ENCODE data around the gene CYP20A1.

DNA sequence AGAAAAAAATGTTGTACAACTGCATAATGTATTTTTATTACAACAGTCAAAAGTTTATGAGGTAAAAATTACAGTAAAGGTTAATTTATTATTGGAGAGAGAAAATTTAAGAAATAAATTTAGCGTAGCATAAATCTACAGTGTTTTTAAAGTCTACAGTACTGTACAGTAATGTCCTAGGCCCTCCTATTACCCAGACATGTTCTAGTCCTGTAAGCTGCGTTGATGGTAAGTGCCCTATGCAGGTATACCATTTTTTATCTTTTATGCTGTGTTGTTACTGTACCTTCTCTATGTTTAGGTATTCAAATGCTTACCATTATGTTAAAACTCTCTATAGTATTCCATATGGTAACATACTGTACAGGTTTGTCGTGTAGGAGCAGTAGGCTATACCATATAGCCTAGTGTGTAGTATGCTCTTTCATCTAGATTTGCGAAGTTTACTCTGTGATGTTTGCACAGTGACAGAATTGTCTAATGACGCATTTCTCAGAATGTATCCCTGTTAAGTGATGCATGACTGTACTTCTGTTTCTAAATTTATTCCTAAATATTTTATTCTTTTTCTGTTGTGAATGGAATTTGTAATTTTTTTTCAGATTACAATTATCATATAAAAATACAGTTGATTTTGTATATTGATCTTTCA, 113.9 kb downstream of the CYP20A1 start:
- TF ChIP-seq, protein P1, sequence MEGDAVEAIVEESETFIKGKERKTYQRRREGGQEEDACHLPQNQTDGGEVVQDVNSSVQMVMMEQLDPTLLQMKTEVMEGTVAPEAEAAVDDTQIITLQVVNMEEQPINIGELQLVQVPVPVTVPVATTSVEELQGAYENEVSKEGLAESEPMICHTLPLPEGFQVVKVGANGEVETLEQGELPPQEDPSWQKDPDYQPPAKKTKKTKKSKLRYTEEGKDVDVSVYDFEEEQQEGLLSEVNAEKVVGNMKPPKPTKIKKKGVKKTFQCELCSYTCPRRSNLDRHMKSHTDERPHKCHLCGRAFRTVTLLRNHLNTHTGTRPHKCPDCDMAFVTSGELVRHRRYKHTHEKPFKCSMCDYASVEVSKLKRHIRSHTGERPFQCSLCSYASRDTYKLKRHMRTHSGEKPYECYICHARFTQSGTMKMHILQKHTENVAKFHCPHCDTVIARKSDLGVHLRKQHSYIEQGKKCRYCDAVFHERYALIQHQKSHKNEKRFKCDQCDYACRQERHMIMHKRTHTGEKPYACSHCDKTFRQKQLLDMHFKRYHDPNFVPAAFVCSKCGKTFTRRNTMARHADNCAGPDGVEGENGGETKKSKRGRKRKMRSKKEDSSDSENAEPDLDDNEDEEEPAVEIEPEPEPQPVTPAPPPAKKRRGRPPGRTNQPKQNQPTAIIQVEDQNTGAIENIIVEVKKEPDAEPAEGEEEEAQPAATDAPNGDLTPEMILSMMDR (IDR thresholded peaks at IDR 0.05) = no peak
- no peak for TF ChIP-seq POLR2AphosphoS5 (IDR thresholded peaks at IDR 0.05)
- no peak for TF ChIP-seq POLR2A (IDR thresholded peaks at IDR 0.05)
